ENCODE results near the gene KLK14. TPM values are rescaled to one million over a fixed set of nuclear protein-coding genes. Genes with fewer than 3 reads are reported as not detected.

Gene KLK14
- total RNA-seq, 1 donor from 2014 or later = 0.72 TPM

DNA sequence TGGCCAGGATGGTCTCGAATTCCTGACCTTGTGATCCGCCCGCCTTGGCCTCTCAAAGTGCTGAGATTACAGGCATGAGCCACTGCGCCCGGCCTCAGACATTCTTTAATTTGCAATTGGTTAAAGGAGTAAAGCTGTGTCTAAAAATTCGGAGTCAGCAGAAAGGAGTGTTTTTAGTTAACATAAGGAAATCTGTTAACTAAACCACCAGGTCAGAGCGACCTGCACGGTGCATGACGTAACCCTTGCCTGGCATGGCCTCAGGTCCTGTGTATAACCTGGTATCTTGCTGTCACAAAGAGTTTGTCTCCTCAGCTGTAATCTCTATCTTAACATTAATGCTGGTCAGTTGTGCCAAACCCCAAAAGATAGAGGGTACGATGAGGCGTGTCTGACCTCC, 38.4 kb downstream of the KLK14 start:
- DNase-seq = no peak

DNA sequence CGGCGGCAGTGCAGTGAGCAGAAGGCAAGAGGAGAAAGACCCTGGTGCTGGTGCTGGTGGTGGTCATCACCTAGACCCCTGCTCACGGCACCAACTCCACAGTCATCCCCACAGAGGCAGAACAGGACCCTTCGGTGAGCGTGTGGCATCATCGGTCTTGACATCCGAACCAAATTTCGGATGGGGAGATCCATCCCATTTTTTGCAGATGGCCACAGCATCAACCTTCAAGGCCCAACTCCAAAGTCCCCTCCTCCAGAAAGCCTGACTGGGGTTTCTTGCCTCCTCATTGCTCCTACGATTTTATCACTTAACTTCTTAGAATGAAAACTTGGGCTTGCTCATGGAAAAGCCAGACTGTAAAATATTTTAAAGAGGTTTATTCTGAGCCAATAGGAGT, 39.2 kb downstream of the KLK14 start:
- no peak for DNase-seq

DNA sequence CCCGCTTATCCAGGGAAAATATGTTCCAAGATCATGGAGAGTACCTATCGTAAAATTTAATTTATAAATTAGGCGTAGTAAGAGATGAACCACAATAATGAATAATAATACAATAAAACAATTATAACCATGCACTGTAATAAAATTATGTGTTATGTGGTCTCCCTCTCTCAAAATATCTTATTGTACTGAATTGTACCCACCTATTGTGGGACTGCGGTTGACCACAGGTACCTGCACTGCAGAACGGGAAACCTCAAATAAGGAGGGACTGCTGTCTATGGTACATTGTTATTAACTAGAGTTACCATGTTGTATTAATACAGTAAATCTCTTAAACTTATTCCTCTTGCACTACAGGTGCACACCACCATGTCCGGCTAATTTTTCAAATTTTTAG, 42.5 kb downstream of the KLK14 start:
- DNase-seq = no peak

DNA sequence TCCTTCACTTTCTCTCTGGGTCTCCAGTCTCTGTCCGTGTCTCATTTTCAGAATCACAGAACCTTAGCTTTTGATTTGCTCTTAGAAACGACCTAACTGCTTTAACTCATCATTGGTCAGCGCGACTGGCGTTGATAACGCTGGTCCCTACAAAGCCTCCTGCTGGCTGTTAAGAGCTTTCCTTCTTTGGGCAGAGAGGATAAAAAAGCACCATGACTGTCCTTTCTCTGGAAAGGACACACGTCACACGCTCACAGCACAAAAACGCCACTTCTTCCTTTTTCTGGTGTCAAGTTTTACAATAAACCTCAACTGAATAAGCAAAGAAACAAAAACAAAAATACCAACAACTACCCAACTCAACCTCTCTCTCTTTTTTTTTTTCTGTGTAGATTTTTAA, 46.2 kb downstream of the KLK14 start:
- no peak for DNase-seq

DNA sequence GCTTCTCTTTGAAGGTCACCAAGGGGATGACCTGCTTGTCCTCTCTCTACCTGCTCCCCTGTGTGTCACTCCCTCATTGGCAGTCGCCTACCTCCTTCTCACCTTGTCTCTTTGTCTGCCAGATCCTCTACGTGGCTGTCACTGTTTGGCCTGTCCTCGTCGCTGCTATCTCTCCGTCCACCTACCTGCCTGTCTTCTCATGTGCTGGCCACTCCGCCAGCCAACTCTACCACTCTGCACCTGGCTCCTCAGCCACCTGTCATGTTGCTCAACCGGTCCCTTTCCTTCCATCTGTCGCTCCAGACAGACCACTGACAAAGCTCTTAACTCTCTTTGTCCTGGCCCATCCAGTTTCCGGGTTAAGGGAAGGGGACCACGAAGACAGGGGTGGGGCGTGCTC, 48.0 kb downstream of the KLK14 start, which contains the start of gene KLK12:
KLK12 (minus strand) TSS at position 299 of the 400 bp plus-strand sequence. CDS start 381 bp downstream, outside the sequence.
- DNase-seq = no peak

DNA sequence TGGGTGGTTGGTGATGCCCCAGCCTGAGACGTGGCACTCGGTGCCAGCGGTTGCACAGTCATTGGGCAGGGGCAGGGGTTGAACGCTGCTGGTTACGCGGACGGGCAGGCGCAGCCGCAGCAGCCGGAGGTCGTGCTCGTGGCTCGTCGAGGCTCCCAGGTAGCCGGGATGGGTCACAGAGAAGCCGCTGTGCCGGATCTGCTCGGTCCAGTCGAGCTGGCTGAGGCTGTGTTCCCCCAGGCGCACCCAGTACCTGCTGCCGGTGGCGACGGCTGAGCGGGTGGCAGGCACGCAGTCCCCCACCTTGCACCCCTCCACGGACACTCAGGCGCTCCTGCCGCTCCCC, 50.8 kb downstream of the KLK14 start:
- no peak for DNase-seq

DNA sequence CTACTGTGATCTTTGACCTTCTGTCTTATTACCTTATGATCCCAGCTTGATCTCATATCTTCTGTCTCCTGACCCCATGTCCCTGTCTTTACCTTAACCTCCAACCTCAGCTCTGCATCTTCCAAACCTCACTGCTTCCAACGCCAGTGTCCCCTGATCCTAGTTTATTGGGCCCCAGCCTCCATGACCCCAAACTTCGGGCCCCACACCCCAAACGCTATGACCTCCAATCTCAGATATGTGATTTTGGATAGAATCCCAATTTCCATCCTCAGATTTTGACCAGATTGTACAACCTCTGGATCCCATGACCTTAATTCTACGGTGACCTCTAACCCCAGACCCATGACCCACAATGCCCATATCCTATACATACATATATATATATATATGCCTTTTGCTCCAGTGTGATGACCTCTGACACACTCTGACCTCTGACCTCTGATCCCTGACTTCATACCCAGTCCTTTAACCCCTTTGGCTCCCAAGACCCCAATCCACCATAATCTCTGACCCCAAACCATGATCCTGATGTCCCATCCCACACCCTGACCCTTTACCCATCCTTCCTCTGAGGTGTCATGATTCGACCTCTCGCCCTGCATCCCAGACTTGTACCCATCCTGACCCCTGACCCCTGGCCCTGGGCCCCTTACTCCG, 51.3 kb downstream of the KLK14 start:
- no peak for DNase-seq

DNA sequence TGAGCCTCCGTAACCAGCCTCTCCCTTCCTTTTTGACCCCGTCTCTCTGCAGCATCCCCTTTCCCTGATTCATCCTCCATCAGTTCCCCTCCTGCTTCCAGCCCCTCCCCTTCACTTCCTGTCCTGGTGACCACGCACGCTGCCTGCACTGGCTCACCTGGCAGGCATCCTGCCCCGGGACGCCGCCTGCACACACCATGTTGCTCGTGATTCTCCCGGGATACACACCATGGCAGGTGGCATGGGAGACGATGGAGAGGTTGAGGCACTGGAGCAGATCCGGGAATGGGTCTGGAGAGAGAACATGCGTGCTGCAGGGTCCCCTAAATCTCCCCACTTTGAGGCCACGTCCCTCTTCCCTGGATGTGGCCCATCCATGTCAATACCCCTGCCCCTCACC, 52.1 kb downstream of the KLK14 start:
- DNase-seq = no peak

DNA sequence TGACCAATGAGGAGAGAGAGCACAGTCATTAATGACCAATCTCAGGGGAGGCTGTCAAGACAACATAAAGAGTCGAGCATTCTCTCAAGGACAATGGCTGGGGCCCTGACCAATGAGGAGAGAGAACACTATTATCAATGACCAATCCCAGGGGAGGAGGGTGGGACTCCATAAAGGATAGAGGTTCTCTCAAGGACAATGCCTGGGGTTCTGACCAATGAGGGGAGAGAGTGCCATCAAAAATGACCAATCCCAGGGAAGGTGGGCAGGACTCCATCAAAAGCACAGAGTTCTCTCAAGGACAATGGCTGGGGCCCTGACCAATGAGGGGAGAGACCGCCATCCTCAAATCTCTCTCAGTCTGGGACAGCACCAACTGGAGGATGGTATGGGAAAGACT, 53.0 kb downstream of the KLK14 start:
- no peak for DNase-seq

Other genes starting within 250 kb of the KLK14 start
- not detected for gene KLK15, start 249.3 kb downstream of the KLK14 start, total RNA-seq
- gene KLK3, start 228.0 kb downstream of the KLK14 start, total RNA-seq = not detected
- gene KLK2, start 209.4 kb downstream of the KLK14 start, total RNA-seq = not detected
- not detected for gene KLK4, start 171.5 kb downstream of the KLK14 start, total RNA-seq
- gene KLK5, start 129.8 kb downstream of the KLK14 start, total RNA-seq = 1.1 TPM
- gene KLK6, start 113.3 kb downstream of the KLK14 start, total RNA-seq = not detected
- gene KLK7, start 99.0 kb downstream of the KLK14 start, total RNA-seq = 0.51 TPM
- 1.3 TPM for gene KLK8, start 81.3 kb downstream of the KLK14 start, total RNA-seq
- gene KLK10, start 63.2 kb downstream of the KLK14 start, total RNA-seq = 13.8 TPM
- 11.4 TPM for gene KLK11, start 56.3 kb downstream of the KLK14 start, total RNA-seq
- gene KLK12, start 47.9 kb downstream of the KLK14 start, total RNA-seq = 7.2 TPM
- 4.8 TPM for gene KLK13, start 17.8 kb downstream of the KLK14 start, total RNA-seq
- gene CTU1, start 25.5 kb upstream of the KLK14 start, total RNA-seq = 6.1 TPM
- 0.21 TPM for gene SIGLEC9, start 42.0 kb upstream of the KLK14 start, total RNA-seq
- not detected for gene SIGLEC7, start 59.4 kb upstream of the KLK14 start, total RNA-seq
- 3.5 TPM for gene CD33, start 142.2 kb upstream of the KLK14 start, total RNA-seq
- not detected for gene SIGLECL1, start 168.2 kb upstream of the KLK14 start, total RNA-seq
- gene IGLON5, start 228.8 kb upstream of the KLK14 start, total RNA-seq = 0.10 TPM

Measured in tongue (tissue), 2 donors.